GM21390 (cell line): ENCODE results near the gene TRIP13.
"Not testable (repeated sequence)": the region's sequence is repeated elsewhere in the genome, so short reads cannot be mapped to it uniquely, and the experiment has no call there.

Experiments used
- ATAC-seq: cut with Tn5 transposase; IDR thresholded peaks from one replicate; pipeline ENCODE4 v1.9.1; 2021; ENCODE audit not compliant: unreplicated experiment

TRIP13 gene

GRCh38 chr5:934381-934967 is 41.8 kb downstream of the TRIP13 start:
- ATAC-seq, result not testable (repeated sequence)

- no peak for ATAC-seq
Observed at GRCh38 chr5:935510-936084, 42.9 kb downstream of the TRIP13 start.

GRCh38 chr5:936149-937144 is 43.8 kb downstream of the TRIP13 start:
- ATAC-seq, result no peak

- no peak for ATAC-seq
Observed at GRCh38 chr5:937151-937924, 44.7 kb downstream of the TRIP13 start.

GRCh38 chr5:939368-939767 is 46.7 kb downstream of the TRIP13 start:
- ATAC-seq, result no peak

DNA sequence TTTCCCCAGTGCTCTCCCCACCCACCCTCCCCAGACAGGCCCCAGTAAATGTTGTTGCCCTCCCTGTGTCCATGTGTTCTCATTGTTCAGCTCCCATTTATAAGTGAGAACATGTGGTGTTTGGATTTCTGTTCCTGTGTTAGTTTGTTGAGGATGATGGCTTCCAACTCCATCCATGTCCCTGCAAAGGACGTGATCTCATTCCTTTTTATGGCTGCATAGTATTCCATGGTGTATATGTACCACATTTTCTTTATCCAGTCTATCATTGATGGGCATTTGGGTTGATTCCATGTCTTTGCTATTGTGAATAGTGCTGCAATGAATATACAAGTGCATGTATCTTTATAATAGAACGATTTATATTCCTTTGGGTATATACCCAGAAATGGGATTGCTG is 48.1 kb downstream of the TRIP13 start:
- ATAC-seq, result not testable (repeated sequence)

DNA sequence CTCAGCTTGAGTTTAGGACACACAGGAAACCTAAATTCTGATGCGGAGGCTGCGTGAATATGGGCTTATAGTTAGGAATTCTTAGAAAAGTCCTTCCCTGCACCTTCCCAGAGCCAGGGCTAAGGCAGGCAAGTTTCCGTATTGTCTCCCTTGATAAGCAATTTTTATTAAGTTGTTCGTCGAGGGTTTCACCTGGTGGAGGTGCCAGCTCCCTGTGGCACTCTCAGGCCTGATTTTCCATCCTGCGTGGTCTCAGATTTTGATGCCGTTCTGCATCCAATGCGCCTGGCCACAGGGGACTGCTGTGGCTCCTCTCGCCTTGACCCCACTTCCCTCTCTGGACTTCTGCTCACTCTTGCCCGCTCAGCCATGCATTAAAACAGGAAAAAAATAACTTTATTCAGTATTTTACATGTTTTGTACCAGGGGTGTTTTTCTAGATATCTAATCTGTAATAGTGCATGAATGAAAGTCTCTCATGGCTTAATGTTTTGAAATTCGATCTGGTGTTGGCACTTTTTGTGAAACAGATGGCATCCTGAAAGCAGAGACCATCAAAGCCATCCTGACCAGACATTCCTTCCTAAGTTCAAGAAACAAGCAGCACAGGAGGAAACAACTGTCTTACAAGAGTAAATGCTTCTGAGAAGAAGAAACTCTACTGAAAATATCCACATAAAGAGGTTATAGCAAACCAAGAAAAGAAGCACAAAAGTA is 50.7 kb downstream of the TRIP13 start:
- no peak for ATAC-seq

GRCh38 chr5:943918-944620 is 51.4 kb downstream of the TRIP13 start:
- no peak for ATAC-seq

DNA sequence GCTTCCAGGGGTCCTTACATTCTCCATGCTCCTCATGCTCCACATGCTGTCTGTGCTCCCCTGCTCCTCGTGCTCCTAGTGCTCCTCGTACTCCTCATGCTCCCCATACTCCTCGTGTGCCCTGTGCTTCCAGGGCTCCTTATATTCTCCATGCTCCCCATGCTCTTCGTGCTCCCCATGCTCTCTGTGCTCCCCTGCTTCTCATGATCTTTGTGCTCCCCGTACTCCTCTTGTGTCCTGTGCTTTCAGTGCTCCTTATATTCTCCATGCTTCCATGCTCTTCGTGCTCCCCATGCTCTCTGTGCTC is 51.9 kb downstream of the TRIP13 start:
- no peak for ATAC-seq

DNA sequence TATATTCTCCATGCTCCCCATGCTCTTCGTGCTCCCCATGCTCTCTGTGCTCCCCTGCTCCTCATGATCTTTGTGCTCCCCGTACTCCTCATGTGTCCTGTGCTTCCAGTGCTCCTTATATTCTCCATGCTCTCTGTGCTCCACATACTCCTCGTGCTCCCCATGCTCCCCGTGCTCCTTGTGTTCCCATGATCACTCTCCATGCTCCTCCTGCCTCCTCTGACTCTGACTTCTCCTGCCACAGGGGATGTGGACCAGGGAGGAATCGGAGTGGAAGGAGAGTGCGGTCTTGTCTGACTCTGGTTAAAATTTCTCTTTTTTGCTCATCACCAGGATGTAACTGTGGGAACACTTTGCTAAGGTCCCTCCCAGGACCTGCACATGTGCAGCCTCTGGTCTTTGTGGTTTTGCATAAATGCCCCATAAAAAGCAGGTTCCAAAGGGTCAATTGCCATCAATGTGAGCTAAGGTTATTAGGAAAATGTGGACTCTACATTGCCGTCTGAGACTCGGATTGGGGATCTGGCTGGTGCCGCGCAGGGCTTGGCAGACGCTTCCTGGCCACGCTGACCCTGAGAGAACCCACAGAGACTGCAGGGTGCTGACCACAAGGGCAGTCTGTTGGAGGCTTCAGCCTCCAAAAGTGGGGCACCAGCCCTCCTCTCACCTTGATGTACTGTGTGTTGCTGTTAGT is 52.5 kb downstream of the TRIP13 start:
- no peak for ATAC-seq

DNA sequence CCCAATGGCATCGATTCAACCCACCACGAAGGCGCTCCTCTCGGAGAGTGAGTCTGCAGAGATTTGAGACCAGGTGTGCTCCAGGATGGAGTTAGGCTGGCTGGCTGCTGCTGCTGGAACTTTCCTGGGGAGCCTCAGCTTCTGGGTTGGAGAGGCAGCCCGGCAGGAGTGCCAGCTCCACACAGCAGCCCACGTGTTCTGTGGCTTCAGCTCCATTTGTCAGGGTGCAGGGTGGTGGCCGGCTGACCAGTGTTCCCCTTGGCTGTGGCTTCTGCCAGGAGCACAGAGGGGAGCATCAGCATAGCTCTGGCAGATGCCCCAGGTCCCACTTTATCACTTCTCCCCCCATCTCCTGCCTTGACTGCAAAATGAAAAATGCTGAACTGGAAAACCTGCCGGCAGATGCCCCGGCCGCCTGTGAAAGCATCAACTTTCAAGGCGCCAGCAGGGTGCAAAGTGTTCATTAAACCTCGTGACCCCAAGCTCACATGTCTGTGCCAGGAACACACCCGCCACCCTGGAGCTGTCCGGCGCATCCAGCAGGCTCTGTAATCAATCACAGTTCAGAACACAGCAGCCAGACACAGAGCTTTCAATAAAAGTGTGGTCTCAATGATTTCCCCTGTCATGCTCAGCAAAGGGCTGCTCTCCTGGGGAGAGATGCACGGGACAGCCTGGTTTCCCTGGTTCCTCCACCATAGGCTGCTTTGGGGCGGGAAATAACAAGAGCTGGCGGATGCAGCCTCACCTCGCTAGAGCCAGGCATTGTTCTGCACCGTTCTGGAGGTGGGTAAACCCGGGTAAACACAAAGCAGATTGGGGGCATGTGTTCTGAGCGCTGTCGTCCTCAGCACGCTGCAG is 53.2 kb downstream of the TRIP13 start:
- ATAC-seq, result no peak

GRCh38 chr5:946720-947625 is 54.3 kb downstream of the TRIP13 start:
- ATAC-seq, result no peak

- no peak for ATAC-seq
Observed at GRCh38 chr5:947626-948471, 55.2 kb downstream of the TRIP13 start.

- no peak for ATAC-seq
Observed at GRCh38 chr5:948472-949274, 56.0 kb downstream of the TRIP13 start.

DNA sequence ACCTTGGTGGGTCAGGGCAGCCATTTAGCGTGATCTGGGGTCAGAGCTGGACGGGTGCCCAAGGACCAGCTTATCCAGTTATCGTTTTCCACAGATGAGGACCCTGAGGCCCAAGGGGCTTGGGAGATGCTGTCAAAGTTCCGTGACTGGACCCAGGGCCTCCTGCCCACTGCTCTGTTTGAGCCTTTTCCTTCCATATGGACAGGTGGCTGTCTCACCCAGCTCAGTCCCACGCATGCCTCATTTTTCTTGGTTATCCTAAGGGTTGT is 56.5 kb downstream of the TRIP13 start:
- no peak for ATAC-seq
